Mesendoderm (in vitro differentiated cells): ENCODE results near the gene BET1L.

Experiments used
- DNase-seq: peaks from one replicate; pipeline ENCODE4 v3.0.0; 2013
- H2AK5ac ChIP-seq: 2 replicates; pipeline ENCODE4 v1.6.1; 2013; ENCODE audit warnings: low read length, inconsistent platforms
- H2BK120ac ChIP-seq: 2 replicates; pipeline ENCODE4 v1.6.1; 2013; ENCODE audit warnings: low read depth, mild to moderate bottlenecking, low read length, moderate library complexity, mixed read lengths
- H2BK15ac ChIP-seq: replicated peaks from 2 replicates; pipeline ENCODE4 v1.6.1; 2013; ENCODE audit warnings: low read depth, mild to moderate bottlenecking, moderate library complexity
- H2BK5ac ChIP-seq: 2 replicates; pipeline ENCODE4 v1.6.1; 2013; ENCODE audit warnings: low read length, inconsistent platforms
- H3K18ac ChIP-seq: 2 replicates; pipeline ENCODE4 v1.6.1; 2013; ENCODE audit warnings: mild to moderate bottlenecking, low read length, mixed read lengths
- H3K23ac ChIP-seq: one replicate; pipeline ENCODE4 v1.6.1; 2013; ENCODE audit warnings: low read length
- H3K27ac ChIP-seq: 2 replicates; pipeline ENCODE4 v1.5.1; 2013; ENCODE audit warnings: low read depth, mild to moderate bottlenecking, inconsistent platforms, low read length, moderate library complexity
- H3K27me3 ChIP-seq: 2 replicates; pipeline ENCODE4 v1.6.1; 2013; ENCODE audit warnings: low read length, control low read depth, mild to moderate bottlenecking, inconsistent platforms; ENCODE audit not compliant: insufficient read depth, poor library complexity
- H3K36me3 ChIP-seq: 2 replicates; pipeline ENCODE4 v1.6.1; 2013; ENCODE audit warnings: low read length, inconsistent platforms; ENCODE audit not compliant: control insufficient read depth, insufficient read depth
- H3K4ac ChIP-seq: one replicate; pipeline ENCODE4 v1.6.1; 2013; ENCODE audit warnings: low read depth, mild to moderate bottlenecking, low read length, moderate library complexity
- H3K4me1 ChIP-seq: 2 replicates; pipeline ENCODE4 v1.6.1; 2013; ENCODE audit warnings: low read depth, low read length, inconsistent platforms; ENCODE audit not compliant: control insufficient read depth
- H3K4me2 ChIP-seq: 2 replicates; pipeline ENCODE4 v1.6.1; 2013; ENCODE audit warnings: low read length
- H3K4me3 ChIP-seq: 2 replicates; pipeline ENCODE4 v1.5.1; 2013; ENCODE audit warnings: mild to moderate bottlenecking, low read length
- H3K56ac ChIP-seq: one replicate; pipeline ENCODE4 v1.6.1; 2013; ENCODE audit warnings: low read length
- H3K79me1 ChIP-seq: 2 replicates; pipeline ENCODE4 v1.6.1; 2013; ENCODE audit warnings: low read length, inconsistent platforms
- H3K79me2 ChIP-seq: 2 replicates; pipeline ENCODE4 v1.6.1; 2013; ENCODE audit warnings: mild to moderate bottlenecking, low read length; ENCODE audit not compliant: control insufficient read depth, insufficient read depth
- H3K9ac ChIP-seq: 2 replicates; pipeline ENCODE4 v1.6.1; 2013; ENCODE audit warnings: low read length, inconsistent platforms
- H4K5ac ChIP-seq: one replicate; pipeline ENCODE4 v1.6.1; 2013; ENCODE audit warnings: low read length
- H4K8ac ChIP-seq: one replicate; pipeline ENCODE4 v1.6.1; 2013; ENCODE audit warnings: low read depth, mild to moderate bottlenecking, control low read depth, low read length, moderate library complexity
- WGBS: extraction: QIAGEN DNeasy Blood & Tissue Kit; methylation state at CpG from one replicate; pipeline ENCODE4 v1.1.7; 2013; ENCODE audit warnings: low lambda C conversion rate, missing lambda C conversion rate; ENCODE audit not compliant: insufficient coverage; ENCODE audit errors: extremely low coverage; 5-methylcytosine and 5-hydroxymethylcytosine counted together

BET1L gene

GRCh38 chr11:252666-253065 lies 45.5 kb upstream of the BET1L start:
- H4K8ac ChIP-seq, result no peak overlapping the region
- DNase-seq, result no peak
- H3K18ac ChIP-seq, result no peak overlapping the region
- no peaks in the 10 kb centered on the region for H3K4me1 ChIP-seq
- no peak overlapping the region for H3K4ac ChIP-seq
- no peak overlapping the region for H3K56ac ChIP-seq
- H3K23ac ChIP-seq, result no peak overlapping the region
- no peak overlapping the region for H3K9ac ChIP-seq
- H3K36me3 ChIP-seq, result peaks cover 7% of the 10 kb centered on the region
- no peak overlapping the region for H3K4me2 ChIP-seq
- no peaks in the 10 kb centered on the region for H3K79me1 ChIP-seq
- H3K27me3 ChIP-seq, result no peaks in the 10 kb centered on the region
- H2BK15ac ChIP-seq, result no peak overlapping the region
- no peak overlapping the region for H4K5ac ChIP-seq
- no peak overlapping the region for H2BK5ac ChIP-seq
- H3K4me3 ChIP-seq, result no peak overlapping the region
- no peak overlapping the region for H2BK120ac ChIP-seq
- H2AK5ac ChIP-seq, result no peak overlapping the region
- H3K27ac ChIP-seq, result no peak overlapping the region
- no CpG with 5 or more reads among the region's 8 CpGs for WGBS
- no peaks in the 10 kb centered on the region for H3K79me2 ChIP-seq

DNA sequence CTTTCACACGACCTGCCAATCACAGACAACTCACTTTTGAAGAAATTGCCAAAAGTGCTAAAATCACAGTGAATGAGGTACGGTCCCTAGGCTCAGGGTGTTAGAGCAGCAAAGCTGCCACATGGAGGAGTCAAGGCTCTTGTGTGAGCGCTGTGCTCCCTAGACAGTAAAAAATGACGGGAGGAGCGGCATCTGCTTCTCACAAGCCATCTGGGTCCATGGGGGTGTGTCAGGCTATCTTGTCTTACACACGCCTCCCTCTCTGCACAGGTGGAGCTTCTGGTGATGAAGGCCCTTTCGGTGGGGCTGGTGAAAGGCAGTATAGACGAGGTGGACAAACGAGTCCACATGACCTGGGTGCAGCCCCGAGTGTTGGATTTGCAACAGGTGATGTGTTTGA lies 44.4 kb upstream of the BET1L start:
- no peak overlapping the region for H2BK15ac ChIP-seq
- H3K36me3 ChIP-seq, result peaks cover 9% of the 10 kb centered on the region
- no peak for DNase-seq
- H3K27me3 ChIP-seq, result no peaks in the 10 kb centered on the region
- H4K8ac ChIP-seq, result no peak overlapping the region
- H3K4me3 ChIP-seq, result no peak overlapping the region
- no peaks in the 10 kb centered on the region for H3K79me1 ChIP-seq
- H3K56ac ChIP-seq, result no peak overlapping the region
- no peak overlapping the region for H4K5ac ChIP-seq
- no peak overlapping the region for H2BK120ac ChIP-seq
- no peak overlapping the region for H3K4ac ChIP-seq
- H3K23ac ChIP-seq, result no peak overlapping the region
- H3K4me2 ChIP-seq, result no peak overlapping the region
- H2BK5ac ChIP-seq, result no peak overlapping the region
- H3K18ac ChIP-seq, result no peak overlapping the region
- H3K79me2 ChIP-seq, result no peaks in the 10 kb centered on the region
- no peak overlapping the region for H3K27ac ChIP-seq
- no CpG with 5 or more reads among the region's 10 CpGs for WGBS
- H2AK5ac ChIP-seq, result no peak overlapping the region
- no peaks in the 10 kb centered on the region for H3K4me1 ChIP-seq
- no peak overlapping the region for H3K9ac ChIP-seq

DNA sequence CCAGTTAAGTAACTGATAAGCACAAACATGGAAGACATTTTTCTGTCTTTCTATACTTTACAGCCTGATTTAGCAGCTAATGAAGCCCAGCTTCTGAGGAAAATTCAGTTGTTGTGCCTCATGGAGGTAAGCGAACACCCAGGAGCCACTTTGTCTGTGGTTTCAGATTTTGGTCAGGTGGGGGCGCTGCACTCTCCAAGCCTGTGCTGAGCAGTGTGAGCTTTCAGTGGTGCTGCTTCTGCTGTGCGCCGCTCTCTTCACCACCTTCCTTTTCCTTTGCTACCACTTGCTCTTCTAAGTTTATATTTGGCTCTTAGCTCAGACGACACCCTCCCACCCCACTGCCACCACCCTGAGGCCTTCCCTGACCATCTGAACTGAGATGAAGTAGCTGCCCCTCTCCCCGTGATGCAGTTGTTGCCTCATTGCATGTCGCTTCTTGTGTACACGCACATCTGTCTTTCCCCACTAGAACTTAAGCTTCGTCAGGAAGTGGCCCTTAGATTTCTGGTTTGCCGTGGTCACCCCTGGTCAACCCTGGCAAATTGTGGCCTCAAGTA lies 43.6 kb upstream of the BET1L start:
- no peaks in the 10 kb centered on the region for H3K4me1 ChIP-seq

DNA sequence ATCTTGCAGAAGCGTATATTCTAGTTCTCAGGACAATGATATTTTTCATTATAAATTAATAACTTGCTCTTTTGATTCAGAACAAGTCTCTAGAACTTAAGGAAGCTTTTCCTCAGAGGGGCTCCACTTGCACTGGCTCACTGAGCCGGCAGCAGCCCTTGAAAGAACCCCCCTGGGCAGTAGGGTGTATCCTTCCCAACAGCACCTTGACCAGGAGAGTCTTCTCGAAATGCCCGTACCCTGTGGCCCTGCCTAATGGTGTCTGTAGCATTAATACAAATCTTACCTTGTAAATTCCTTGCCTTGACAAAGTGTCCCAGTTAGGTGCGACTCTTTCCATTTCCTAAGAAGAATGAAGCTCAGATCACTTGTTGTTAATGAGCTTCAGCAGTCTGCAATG lies 43.1 kb upstream of the BET1L start:
- H2BK5ac ChIP-seq, result no peak overlapping the region
- no CpG with 5 or more reads among the region's 5 CpGs for WGBS
- H3K23ac ChIP-seq, result no peak overlapping the region
- H3K4me3 ChIP-seq, result no peak overlapping the region
- no peak overlapping the region for H3K4me2 ChIP-seq
- DNase-seq, result no peak
- H3K27ac ChIP-seq, result no peak overlapping the region
- H4K8ac ChIP-seq, result no peak overlapping the region
- no peak overlapping the region for H3K18ac ChIP-seq
- no peak overlapping the region for H2BK15ac ChIP-seq
- no peaks in the 10 kb centered on the region for H3K79me1 ChIP-seq
- no peaks in the 10 kb centered on the region for H3K4me1 ChIP-seq
- no peak overlapping the region for H3K4ac ChIP-seq
- H3K36me3 ChIP-seq, result peaks cover 10% of the 10 kb centered on the region
- H3K79me2 ChIP-seq, result no peaks in the 10 kb centered on the region
- H3K9ac ChIP-seq, result no peak overlapping the region
- H2AK5ac ChIP-seq, result no peak overlapping the region
- H3K27me3 ChIP-seq, result no peaks in the 10 kb centered on the region
- no peak overlapping the region for H2BK120ac ChIP-seq
- H3K56ac ChIP-seq, result no peak overlapping the region
- no peak overlapping the region for H4K5ac ChIP-seq

More for the DNA sequence above, 43.6 kb upstream of the BET1L start:
- no peak overlapping the region for H2BK120ac ChIP-seq
- no CpG with 5 or more reads among the region's 10 CpGs for WGBS
- no peak overlapping the region for H2AK5ac ChIP-seq
- H4K5ac ChIP-seq, result no peak overlapping the region
- H3K27ac ChIP-seq, result no peak overlapping the region
- no peak overlapping the region for H3K18ac ChIP-seq
- no peaks in the 10 kb centered on the region for H3K27me3 ChIP-seq
- no peak overlapping the region for H3K4me3 ChIP-seq
- no peak overlapping the region for H3K4me2 ChIP-seq
- DNase-seq, result peak; percentile 80
- H3K9ac ChIP-seq, result no peak overlapping the region
- no peak overlapping the region for H3K4ac ChIP-seq
- H3K23ac ChIP-seq, result no peak overlapping the region
- H2BK15ac ChIP-seq, result no peak overlapping the region
- no peak overlapping the region for H4K8ac ChIP-seq
- H2BK5ac ChIP-seq, result no peak overlapping the region
- peaks cover 9% of the 10 kb centered on the region for H3K36me3 ChIP-seq
- H3K56ac ChIP-seq, result no peak overlapping the region
- H3K79me2 ChIP-seq, result no peaks in the 10 kb centered on the region
- no peaks in the 10 kb centered on the region for H3K79me1 ChIP-seq

DNA sequence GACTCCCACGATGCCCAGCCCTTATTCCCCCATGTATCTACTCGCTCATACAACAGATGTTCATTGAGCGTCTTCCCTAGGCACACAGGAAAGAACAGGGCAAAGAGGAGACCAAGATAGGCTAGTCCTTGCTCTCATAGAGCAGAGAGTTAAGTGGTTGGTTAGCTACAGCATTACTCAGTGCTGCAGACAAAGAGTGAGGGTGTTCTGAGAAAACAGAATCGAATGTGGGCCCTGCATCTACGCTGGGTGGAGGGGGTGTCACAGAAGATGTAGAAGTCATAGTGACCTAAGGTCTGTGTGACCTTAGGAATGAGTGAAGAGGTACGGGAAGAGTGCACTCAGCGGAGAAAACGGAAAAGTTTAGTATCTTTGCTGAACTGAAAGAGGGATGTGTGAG lies 41.9 kb upstream of the BET1L start:
- Histone ChIP-seq H3K4me2 (no peak overlapping the region), H3K4me3 (no peak overlapping the region), H2BK15ac (no peak overlapping the region), H3K27me3 (no peaks in the 10 kb centered on the region), H4K5ac (no peak overlapping the region), H3K56ac (no peak overlapping the region), H4K8ac (no peak overlapping the region), H3K27ac (no peak overlapping the region), H3K79me1 (no peaks in the 10 kb centered on the region), H3K4me1 (no peaks in the 10 kb centered on the region), H2BK120ac (no peak overlapping the region), H2AK5ac (no peak overlapping the region), H3K9ac (no peak overlapping the region), H2BK5ac (no peak overlapping the region), H3K23ac (no peak overlapping the region), H3K79me2 (no peaks in the 10 kb centered on the region), H3K36me3 (peaks cover 11% of the 10 kb centered on the region), H3K4ac (no peak overlapping the region), H3K18ac (no peak overlapping the region)
- DNase-seq, result no peak
- WGBS, result no CpG with 5 or more reads among the region's 8 CpGs

- peaks cover 8% of the 10 kb centered on the region for H3K79me1 ChIP-seq
- no CpG with 5 or more reads among the region's 2 CpGs for WGBS
- no peak overlapping the region for H3K27ac ChIP-seq
- H3K36me3 ChIP-seq, result peaks cover 10% of the 10 kb centered on the region
- H3K56ac ChIP-seq, result no peak overlapping the region
- no peak overlapping the region for H2AK5ac ChIP-seq
- H3K4me1 ChIP-seq, result no peaks in the 10 kb centered on the region
- no peak overlapping the region for H3K4ac ChIP-seq
- no peak overlapping the region for H2BK15ac ChIP-seq
- no peak overlapping the region for H3K9ac ChIP-seq
- H4K5ac ChIP-seq, result no peak overlapping the region
- H3K18ac ChIP-seq, result no peak overlapping the region
- H3K4me3 ChIP-seq, result no peak overlapping the region
- no peak overlapping the region for H2BK120ac ChIP-seq
- H3K23ac ChIP-seq, result no peak overlapping the region
- H4K8ac ChIP-seq, result no peak overlapping the region
- H2BK5ac ChIP-seq, result no peak overlapping the region
- H3K27me3 ChIP-seq, result no peaks in the 10 kb centered on the region
- H3K79me2 ChIP-seq, result peaks cover 2% of the 10 kb centered on the region
- no peak overlapping the region for H3K4me2 ChIP-seq
- no peak for DNase-seq
Observed at GRCh38 chr11:244376-244775, 37.2 kb upstream of the BET1L start.
